Gastroesophageal sphincter (tissue), 3 donors: ENCODE measurements around the gene RFX6.

Source experiments
- EP300 ChIP-seq: sonication (generic); formaldehyde crosslinking; IDR thresholded peaks from one replicate; pipeline ENCODE4 v1.6.1; 2017; ENCODE audit warnings: antibody characterized with exemption, mild to moderate bottlenecking
- TF ChIP-seq, protein P1 (sequence below), 4 experiments: fragments of 200-600 bp in 2 of 4; fragments of 450-650 bp in 2 of 4; sonication (generic) in 1 of 4; IDR thresholded peaks; one replicate each; pipeline ENCODE4 v1.5.1; 2017 to 2019; ENCODE audit warnings: antibody characterized with exemption in 4 of 4, mild to moderate bottlenecking in 2 of 4, moderate library complexity in 2 of 4

DNA sequence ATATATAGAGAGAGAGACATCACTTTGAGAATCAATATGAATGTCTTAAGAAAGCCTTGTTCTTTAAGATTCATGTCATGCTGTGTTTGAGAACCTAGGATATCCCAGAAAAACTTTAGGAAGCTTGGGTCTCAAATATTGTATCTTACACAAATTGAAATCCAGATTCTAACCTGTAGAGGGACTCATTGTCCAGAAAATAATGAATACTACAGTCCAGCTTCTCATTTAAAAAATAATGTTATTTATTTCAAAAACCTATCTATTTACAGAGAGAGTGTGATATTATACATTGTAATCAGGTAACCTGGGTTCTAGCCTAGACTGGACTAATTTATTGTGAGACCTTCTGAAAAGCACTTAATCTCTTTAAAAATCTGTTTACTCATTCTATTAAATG, 4.2 kb downstream of the RFX6 start:
- TF ChIP-seq, protein P1, sequence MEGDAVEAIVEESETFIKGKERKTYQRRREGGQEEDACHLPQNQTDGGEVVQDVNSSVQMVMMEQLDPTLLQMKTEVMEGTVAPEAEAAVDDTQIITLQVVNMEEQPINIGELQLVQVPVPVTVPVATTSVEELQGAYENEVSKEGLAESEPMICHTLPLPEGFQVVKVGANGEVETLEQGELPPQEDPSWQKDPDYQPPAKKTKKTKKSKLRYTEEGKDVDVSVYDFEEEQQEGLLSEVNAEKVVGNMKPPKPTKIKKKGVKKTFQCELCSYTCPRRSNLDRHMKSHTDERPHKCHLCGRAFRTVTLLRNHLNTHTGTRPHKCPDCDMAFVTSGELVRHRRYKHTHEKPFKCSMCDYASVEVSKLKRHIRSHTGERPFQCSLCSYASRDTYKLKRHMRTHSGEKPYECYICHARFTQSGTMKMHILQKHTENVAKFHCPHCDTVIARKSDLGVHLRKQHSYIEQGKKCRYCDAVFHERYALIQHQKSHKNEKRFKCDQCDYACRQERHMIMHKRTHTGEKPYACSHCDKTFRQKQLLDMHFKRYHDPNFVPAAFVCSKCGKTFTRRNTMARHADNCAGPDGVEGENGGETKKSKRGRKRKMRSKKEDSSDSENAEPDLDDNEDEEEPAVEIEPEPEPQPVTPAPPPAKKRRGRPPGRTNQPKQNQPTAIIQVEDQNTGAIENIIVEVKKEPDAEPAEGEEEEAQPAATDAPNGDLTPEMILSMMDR (IDR thresholded peaks at IDR 0.05) = no peak
- no peak for TF ChIP-seq EP300
